Lower leg skin (tissue), 3 donors: ENCODE measurements around the gene CRIP3.
A peak's percentile ranks its signal among the peaks of the same experiment; 100 is the strongest.

Source experiments
- CTCF ChIP-seq, 3 donors: fragments of 450-650 bp; IDR thresholded peaks; one replicate each; pipeline ENCODE4 v1.5.1; 2016; ENCODE audit warnings: antibody characterized with exemption in 3 of 3, mild to moderate bottlenecking in 3 of 3, moderate library complexity in 2 of 3
- POLR2A ChIP-seq, 2 donors: fragments of 450-650 bp; IDR thresholded peaks; one replicate each; pipeline ENCODE4 v1.6.1; 2016 to 2017; ENCODE audit warnings: antibody characterized with exemption in 2 of 2, mild to moderate bottlenecking in 1 of 2, moderate library complexity in 1 of 2

DNA sequence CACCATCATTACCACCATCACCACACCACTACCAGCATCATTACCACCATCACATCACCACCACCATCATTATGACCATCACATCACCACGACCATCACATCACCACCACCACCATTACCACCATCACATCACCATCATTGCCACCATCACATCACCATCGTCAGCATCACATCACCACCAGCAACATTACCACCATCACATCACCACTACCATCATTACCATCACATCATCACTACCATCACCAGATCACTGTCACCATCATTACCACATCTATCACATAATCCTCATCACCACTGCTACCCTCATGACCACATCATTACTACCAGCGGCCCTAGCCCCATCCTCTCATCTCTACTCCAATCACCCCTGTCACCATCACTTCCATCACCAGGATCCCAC is 14.1 kb downstream of the CRIP3 start:
- TF ChIP-seq POLR2A (IDR thresholded peaks at IDR 0.05) (no peak), CTCF (IDR thresholded peaks at IDR 0.05) (peak in 1 of 3 donors; percentile 24)
